Measurements from ENCODE around the gene WAC.
"Not testable (repeated sequence)": the region's sequence is repeated elsewhere in the genome, so short reads cannot be mapped to it uniquely, and the experiment has no call there.

The WAC gene

GRCh38 chr10:28652703-28653102, 119.8 kb downstream of the WAC start:
- no peak for TF ChIP-seq CTCF (IDR thresholded peaks at IDR 0.05; ENCODE audit: low read depth, low read length)

GRCh38 chr10:28658824-28659223, 125.9 kb downstream of the WAC start:
- not testable (repeated sequence) for H3K4me3 ChIP-seq (replicated peaks in 1 of 2; ENCODE audit: low read depth in 2 of 2, low read length in 2 of 2); DNase-seq (ENCODE audit: low read depth in 2 of 2)

More at GRCh38 chr10:28652703-28653102, 119.8 kb downstream of the WAC start:
- DNase-seq (ENCODE audit: low read depth in 2 of 2), result no peak
- H3K4me3 ChIP-seq (replicated peaks in 1 of 2; ENCODE audit: low read depth in 2 of 2, low read length in 2 of 2), result no peak overlapping the region

GRCh38 chr10:28661035-28661434, 128.1 kb downstream of the WAC start:
- no peak for TF ChIP-seq CTCF (IDR thresholded peaks at IDR 0.05; ENCODE audit: low read depth, low read length)
- DNase-seq (ENCODE audit: low read depth in 2 of 2), result peak; percentile 75 to 89

GRCh38 chr10:28663576-28664368, 130.9 kb downstream of the WAC start:
- TF ChIP-seq CTCF (IDR thresholded peaks at IDR 0.05; ENCODE audit: low read depth, low read length), result peak; percentile 99
- H3K4me3 ChIP-seq (replicated peaks in 1 of 2; ENCODE audit: low read depth in 2 of 2, low read length in 2 of 2), result no peak overlapping the region
- peak; percentile 89 to 93 for DNase-seq (ENCODE audit: low read depth in 2 of 2)

More at GRCh38 chr10:28661035-28661434, 128.1 kb downstream of the WAC start:
- H3K4me3 ChIP-seq (replicated peaks in 1 of 2; ENCODE audit: low read depth in 2 of 2, low read length in 2 of 2), result no peak overlapping the region

GRCh38 chr10:28664369-28664740, 131.4 kb downstream of the WAC start:
- peak; percentile 81 to 86 for DNase-seq (ENCODE audit: low read depth in 2 of 2)
- H3K4me3 ChIP-seq (replicated peaks in 1 of 2; ENCODE audit: low read depth in 2 of 2, low read length in 2 of 2), result no peak overlapping the region
- no peak for TF ChIP-seq CTCF (IDR thresholded peaks at IDR 0.05; ENCODE audit: low read depth, low read length)

GRCh38 chr10:28666751-28667467, 134.0 kb downstream of the WAC start:
- DNase-seq (ENCODE audit: low read depth in 2 of 2), result no peak
- TF ChIP-seq CTCF (IDR thresholded peaks at IDR 0.05; ENCODE audit: low read depth, low read length), result no peak
- no peak overlapping the region for H3K4me3 ChIP-seq (replicated peaks in 1 of 2; ENCODE audit: low read depth in 2 of 2, low read length in 2 of 2)

All from cardiac fibroblast (primary cell).